Muscle of leg (tissue), 11 donors: ENCODE data around the gene SP2. TPM values are rescaled to one million over a fixed set of nuclear protein-coding genes. Genes with fewer than 3 reads are reported as not detected.
A peak's percentile ranks its signal among the peaks of the same experiment; 100 is the strongest.

Experiments used
- DNase-seq: peaks from one replicate; pipeline ENCODE4 v3.0.0; 2013
- H3K27ac ChIP-seq: one replicate; pipeline ENCODE4 v1.5.1; 2013; ENCODE audit warnings: mild to moderate bottlenecking, low read length, control low read depth
- H3K27me3 ChIP-seq: one replicate; pipeline ENCODE4 v1.6.1; 2013; ENCODE audit warnings: low read length; ENCODE audit not compliant: control insufficient read depth, insufficient read depth
- H3K36me3 ChIP-seq: one replicate; pipeline ENCODE4 v1.6.1; 2013; ENCODE audit warnings: low read length; ENCODE audit not compliant: control insufficient read depth, insufficient read depth
- H3K4me1 ChIP-seq: one replicate; pipeline ENCODE4 v1.6.1; 2013; ENCODE audit warnings: low read length; ENCODE audit not compliant: control insufficient read depth, insufficient read depth
- H3K4me3 ChIP-seq: one replicate; pipeline ENCODE4 v1.5.1; 2013; ENCODE audit warnings: low read length, control low read depth
- H3K9me3 ChIP-seq: replicated peaks from 2 replicates; pipeline ENCODE4 v1.6.1; 2013; ENCODE audit warnings: low read depth, low read length; ENCODE audit not compliant: control insufficient read depth
- WGBS: methylation state at CpG from one replicate; pipeline ENCODE4 v1.1.5; 2013; ENCODE audit warnings: missing lambda C conversion rate; ENCODE audit not compliant: insufficient coverage; 5-methylcytosine and 5-hydroxymethylcytosine counted together
- polyA plus RNA-seq, 8 donors: library from polyadenylated mRNA; unstranded; fragments of 120-200 nt; gene quantifications; one replicate each; pipeline versions ENCODE4 v1.2.1 to v1.2.3, GENCODE V29; 2013; ENCODE audit warnings: inconsistent platforms in 1 of 8, low replicate concordance in 1 of 8; ENCODE audit not compliant: insufficient read length in 8 of 8, insufficient read depth in 1 of 8
- total RNA-seq: library from RNA; stranded (reverse); fragments of 120-200 nt; gene quantifications from one replicate; pipeline ENCODE4 v1.2.4, GENCODE V29; 2013

Gene SP2
- total and polyA plus RNA-seq, 9 donors, result 2.0 to 19.5 (median 16.0) TPM

GRCh38 chr17:47937941-47938340 is 41.9 kb downstream of the SP2 start:
- Histone ChIP-seq H3K27ac (no peak overlapping the region), H3K4me1 (peaks cover 16% of the 10 kb centered on the region), H3K27me3 (no peaks in the 10 kb centered on the region), H3K9me3 (no peaks in the 10 kb centered on the region), H3K4me3 (no peak overlapping the region), H3K36me3 (no peaks in the 10 kb centered on the region)
- no peak for DNase-seq
- WGBS, result 71% methylated on average over 3 of the region's 5 CpGs

DNA sequence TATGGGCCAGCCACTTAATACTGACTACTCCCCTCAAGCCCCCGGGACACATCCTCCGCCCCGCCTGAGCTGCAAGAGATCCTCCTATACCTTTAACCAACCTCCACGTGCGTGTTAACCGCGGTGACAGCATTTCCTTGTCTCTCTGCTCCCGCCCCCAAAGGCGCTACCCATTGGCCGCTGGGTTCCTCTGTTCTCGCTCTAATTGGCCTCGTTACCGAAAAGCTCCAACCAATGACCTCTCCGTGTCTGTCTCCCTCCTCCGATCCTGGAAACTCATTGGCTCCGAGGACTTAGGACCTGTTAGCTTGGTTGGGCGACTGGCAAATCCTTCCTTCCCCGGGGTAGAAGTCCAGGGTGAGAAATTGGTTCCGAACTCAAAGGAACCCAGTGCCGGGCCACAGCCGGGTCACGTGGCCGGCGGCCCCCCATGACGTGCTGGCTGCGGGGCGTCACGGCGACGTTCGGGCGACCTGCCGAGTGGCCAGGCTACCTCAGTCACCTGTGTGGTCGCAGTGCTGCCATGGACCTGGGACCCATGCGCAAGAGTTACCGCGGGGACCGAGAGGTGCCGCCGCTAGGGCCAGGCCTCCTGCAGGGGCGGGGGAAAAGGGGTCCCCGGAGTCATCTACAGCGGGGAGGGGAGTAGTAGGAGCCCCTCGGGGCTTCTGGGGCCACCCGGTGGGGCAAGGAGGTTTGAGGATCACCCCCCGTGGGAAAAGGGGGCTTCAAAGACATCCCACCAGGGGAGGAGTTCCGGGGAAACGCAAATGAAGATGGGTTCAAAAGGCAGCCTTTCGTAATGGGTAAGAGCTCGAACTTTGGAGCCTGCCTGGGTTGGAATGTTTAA is 45.4 kb downstream of the SP2 start, which contains the start of gene PNPO:
Gene PNPO, plus strand, starts transcription at position 326 of the 850 bp plus-strand sequence. Its CDS starts 105 bp downstream, at position 431.
- WGBS, result under 1% methylated on average over 46 of the region's 50 CpGs
- peak; percentile 99 for DNase-seq
- no peaks in the 10 kb centered on the region for H3K9me3 ChIP-seq
- H3K4me3 ChIP-seq, result peak within 1 kb of the TSS; percentile 69
- peaks cover 22% of the 10 kb centered on the region for H3K4me1 ChIP-seq
- no peak within 1 kb of the TSS for H3K27ac ChIP-seq
- peaks cover 13% of the 10 kb centered on the region for H3K36me3 ChIP-seq
- no peaks in the 10 kb centered on the region for H3K27me3 ChIP-seq

- no peaks in the 10 kb centered on the region for H3K27me3 ChIP-seq
- no peak overlapping the region for H3K27ac ChIP-seq
- 21% methylated on average over 5 of the region's 5 CpGs for WGBS
- peaks cover 22% of the 10 kb centered on the region for H3K4me1 ChIP-seq
- H3K4me3 ChIP-seq, result peak overlapping the region; percentile 69
- H3K36me3 ChIP-seq, result peaks cover 13% of the 10 kb centered on the region
- DNase-seq, result no peak
- no peaks in the 10 kb centered on the region for H3K9me3 ChIP-seq
These were observed 46.1 kb downstream of the SP2 start for GRCh38 chr17:47942096-47942510.

DNA sequence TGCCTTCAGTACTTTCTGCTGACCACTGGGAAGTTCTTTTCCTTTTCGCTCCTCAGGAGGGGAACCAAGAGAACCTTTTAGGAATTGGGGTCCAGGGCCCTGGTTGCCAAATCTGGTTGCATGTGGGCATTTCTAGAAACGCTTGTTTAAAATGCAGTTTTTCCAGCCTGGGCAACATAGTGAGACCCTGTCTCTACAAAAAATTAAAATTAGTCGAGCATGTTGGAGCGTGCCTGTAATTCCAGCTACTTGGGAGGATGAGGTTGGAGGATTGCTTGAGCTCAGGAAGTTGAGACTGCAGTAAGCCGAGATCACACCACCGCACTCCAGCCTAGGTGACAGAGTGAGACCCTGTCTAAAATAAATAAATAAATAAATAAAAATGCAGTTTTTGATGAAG is 46.5 kb downstream of the SP2 start:
- no peaks in the 10 kb centered on the region for H3K27me3 ChIP-seq
- H3K27ac ChIP-seq, result no peak overlapping the region
- H3K4me1 ChIP-seq, result peaks cover 22% of the 10 kb centered on the region
- H3K36me3 ChIP-seq, result peaks cover 13% of the 10 kb centered on the region
- WGBS, result 80% methylated on average over 1 of the region's 6 CpGs
- DNase-seq, result no peak
- no peak overlapping the region for H3K4me3 ChIP-seq
- H3K9me3 ChIP-seq, result no peaks in the 10 kb centered on the region

GRCh38 chr17:47945080-47945479 is 49.0 kb downstream of the SP2 start:
- WGBS, result 100% methylated on average over 1 of the region's 8 CpGs
- Histone ChIP-seq H3K36me3 (peaks cover 16% of the 10 kb centered on the region), H3K4me1 (peaks cover 35% of the 10 kb centered on the region), H3K27me3 (no peaks in the 10 kb centered on the region), H3K27ac (no peak overlapping the region), H3K4me3 (no peak overlapping the region), H3K9me3 (no peaks in the 10 kb centered on the region)
- no peak for DNase-seq

DNA sequence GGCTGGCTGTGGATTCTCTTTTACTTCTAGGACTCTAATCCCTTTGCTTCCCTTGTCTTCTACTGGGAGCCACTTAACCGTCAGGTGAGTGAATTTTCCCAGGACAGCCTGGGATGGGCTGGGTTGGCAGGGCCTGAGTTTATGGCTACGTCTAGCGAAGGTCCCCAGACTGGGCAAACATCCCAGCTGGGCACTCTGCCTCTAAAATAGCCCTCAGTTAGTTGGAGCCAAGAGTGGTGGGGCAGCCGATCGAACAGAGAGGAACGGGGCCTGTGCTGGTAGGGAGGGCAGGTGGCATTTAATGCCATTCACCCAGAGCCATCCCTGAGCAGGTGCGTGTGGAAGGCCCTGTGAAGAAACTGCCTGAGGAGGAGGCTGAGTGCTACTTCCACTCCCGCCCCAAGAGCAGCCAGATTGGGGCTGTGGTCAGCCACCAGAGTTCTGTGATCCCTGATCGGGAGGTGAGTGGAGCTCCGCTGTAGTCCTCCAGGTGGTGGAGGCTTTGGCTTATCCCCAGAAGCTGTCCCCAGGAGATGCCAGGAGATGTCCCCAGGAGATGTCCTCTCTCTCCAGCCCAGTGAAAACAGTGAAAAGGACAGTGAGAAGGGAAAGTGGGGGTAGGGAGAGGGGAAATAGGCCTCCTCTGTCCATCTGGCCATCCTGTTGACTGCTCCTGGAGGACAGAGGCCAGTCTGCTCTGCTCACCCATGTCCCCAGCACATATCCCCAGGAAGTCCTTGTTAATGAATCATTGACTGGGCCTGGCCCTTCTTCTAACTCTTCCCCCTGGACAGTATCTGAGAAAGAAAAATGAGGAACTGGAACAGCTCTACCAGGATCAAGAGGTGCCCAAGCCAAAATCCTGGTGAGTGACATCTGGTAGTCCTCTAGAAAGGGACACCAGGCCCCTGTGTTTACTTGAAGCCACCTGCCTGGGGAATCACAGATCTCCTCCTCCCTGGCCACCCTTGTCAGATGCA is 49.8 kb downstream of the SP2 start:
- H3K27me3 ChIP-seq, result no peaks in the 10 kb centered on the region
- peaks cover 16% of the 10 kb centered on the region for H3K36me3 ChIP-seq
- peaks cover 31% of the 10 kb centered on the region for H3K4me1 ChIP-seq
- no peak for DNase-seq
- no peak overlapping the region for H3K4me3 ChIP-seq
- H3K9me3 ChIP-seq, result no peaks in the 10 kb centered on the region
- 70% methylated on average over 10 of the region's 10 CpGs for WGBS
- H3K27ac ChIP-seq, result no peak overlapping the region

DNA sequence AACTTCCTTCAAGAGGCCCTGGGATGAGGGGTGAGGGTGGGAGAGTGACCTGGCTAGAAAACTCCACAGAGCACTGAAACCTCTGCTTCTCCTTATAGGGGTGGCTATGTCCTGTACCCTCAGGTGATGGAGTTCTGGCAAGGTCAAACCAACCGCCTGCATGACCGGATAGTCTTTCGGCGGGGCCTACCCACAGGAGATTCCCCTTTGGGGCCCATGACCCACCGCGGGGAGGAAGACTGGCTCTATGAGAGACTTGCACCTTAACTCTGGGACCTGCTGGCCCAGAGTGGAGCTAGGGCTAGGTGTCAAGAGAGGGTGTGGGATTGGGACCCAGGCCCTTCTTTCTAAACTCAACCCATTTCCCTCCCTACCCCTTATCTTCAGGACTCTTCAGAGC is 50.5 kb downstream of the SP2 start:
- no peak overlapping the region for H3K4me3 ChIP-seq
- no peak overlapping the region for H3K27ac ChIP-seq
- DNase-seq, result no peak
- no CpG with 5 or more reads among the region's 6 CpGs for WGBS
- peaks cover 28% of the 10 kb centered on the region for H3K4me1 ChIP-seq
- no peaks in the 10 kb centered on the region for H3K9me3 ChIP-seq
- H3K27me3 ChIP-seq, result no peaks in the 10 kb centered on the region
- H3K36me3 ChIP-seq, result peaks cover 16% of the 10 kb centered on the region

DNA sequence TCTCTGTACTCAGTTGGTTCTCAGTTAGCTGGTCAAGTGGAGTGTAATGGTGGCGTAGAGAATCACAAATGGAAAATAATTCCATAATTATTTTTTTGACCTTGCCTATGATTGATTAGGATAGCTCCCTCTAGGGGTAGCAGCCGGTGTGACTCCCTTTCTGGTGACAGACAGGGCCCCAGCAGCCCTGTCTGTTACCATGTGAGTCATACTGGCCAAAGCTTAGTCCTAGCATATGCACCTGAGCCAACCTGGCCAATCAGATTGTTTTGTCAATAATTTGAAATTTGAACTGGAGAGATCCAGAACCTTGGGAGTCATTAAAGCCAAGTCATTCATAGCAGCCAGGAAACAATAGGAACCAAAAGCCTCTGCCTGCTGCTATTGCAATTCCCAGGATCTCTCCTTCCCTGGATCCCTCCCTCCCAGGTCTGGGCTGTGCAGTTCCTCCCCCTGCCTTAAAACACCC is 50.9 kb downstream of the SP2 start:
- WGBS, result no CpG with 5 or more reads among the region's 2 CpGs
- peak; percentile 56 for DNase-seq
- no peaks in the 10 kb centered on the region for H3K27me3 ChIP-seq
- H3K4me3 ChIP-seq, result no peak overlapping the region
- peaks cover 24% of the 10 kb centered on the region for H3K4me1 ChIP-seq
- H3K9me3 ChIP-seq, result no peaks in the 10 kb centered on the region
- H3K36me3 ChIP-seq, result peaks cover 16% of the 10 kb centered on the region
- no peak overlapping the region for H3K27ac ChIP-seq

DNA sequence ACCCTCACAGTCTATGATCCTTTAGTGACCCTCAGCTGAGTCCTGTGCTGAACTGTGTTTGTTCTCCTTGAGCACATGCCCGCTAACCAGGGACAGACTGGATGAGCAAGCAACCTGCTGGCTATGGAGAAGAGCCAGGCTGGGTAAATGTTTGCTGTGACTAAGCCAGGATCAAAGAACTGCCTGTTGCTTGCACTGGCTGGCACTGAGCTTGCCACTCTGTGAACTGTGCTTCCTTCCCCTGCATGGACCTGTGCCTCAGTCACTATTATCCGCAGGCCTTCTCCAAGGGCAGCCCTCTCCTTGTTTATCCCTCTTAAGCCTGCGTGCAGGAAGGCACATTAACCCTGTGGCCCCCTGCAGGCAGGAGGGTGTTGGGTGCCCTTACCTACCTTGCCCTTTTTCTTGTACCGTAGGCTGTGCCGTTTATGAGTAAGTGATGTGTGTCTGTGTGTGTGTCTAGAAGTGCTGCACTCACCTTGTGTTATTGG is 52.7 kb downstream of the SP2 start:
- 100% methylated on average over 1 of the region's 5 CpGs for WGBS
- Histone ChIP-seq H3K36me3 (peaks cover 16% of the 10 kb centered on the region), H3K27ac (no peak overlapping the region), H3K4me3 (no peak overlapping the region), H3K9me3 (no peaks in the 10 kb centered on the region), H3K27me3 (no peaks in the 10 kb centered on the region), H3K4me1 (peaks cover 19% of the 10 kb centered on the region)
- DNase-seq, result no peak
